ENCODE data around the gene BPGM.

DNA sequence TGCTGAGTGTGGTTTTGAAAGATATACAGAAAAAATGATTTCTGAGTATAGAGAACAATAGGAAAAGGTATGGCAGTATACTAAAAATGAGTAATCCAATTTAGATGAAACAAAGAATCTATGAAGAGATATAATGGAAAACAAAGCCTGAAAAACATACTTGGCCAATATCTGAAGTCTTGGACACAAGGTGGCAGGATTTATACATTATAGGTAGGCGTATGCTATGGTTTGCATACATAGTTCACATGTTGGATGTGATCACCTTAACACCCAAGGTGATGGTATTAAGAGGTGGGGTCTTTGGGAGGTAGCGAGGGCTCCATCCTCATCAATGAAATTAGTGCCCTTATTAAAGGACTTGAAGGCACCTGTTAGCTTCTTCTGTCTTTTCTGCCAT lies 34.5 kb upstream of the BPGM start:
- TF ChIP-seq, protein P1, sequence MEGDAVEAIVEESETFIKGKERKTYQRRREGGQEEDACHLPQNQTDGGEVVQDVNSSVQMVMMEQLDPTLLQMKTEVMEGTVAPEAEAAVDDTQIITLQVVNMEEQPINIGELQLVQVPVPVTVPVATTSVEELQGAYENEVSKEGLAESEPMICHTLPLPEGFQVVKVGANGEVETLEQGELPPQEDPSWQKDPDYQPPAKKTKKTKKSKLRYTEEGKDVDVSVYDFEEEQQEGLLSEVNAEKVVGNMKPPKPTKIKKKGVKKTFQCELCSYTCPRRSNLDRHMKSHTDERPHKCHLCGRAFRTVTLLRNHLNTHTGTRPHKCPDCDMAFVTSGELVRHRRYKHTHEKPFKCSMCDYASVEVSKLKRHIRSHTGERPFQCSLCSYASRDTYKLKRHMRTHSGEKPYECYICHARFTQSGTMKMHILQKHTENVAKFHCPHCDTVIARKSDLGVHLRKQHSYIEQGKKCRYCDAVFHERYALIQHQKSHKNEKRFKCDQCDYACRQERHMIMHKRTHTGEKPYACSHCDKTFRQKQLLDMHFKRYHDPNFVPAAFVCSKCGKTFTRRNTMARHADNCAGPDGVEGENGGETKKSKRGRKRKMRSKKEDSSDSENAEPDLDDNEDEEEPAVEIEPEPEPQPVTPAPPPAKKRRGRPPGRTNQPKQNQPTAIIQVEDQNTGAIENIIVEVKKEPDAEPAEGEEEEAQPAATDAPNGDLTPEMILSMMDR (conservative IDR thresholded peaks at IDR 0.05; ENCODE audit: low read depth in 2 of 2) = 0 out of 4 replicates have a peak, but pooled peaks of 1 of the 2 experiments have one; percentile 9
- TF ChIP-seq, protein P2, sequence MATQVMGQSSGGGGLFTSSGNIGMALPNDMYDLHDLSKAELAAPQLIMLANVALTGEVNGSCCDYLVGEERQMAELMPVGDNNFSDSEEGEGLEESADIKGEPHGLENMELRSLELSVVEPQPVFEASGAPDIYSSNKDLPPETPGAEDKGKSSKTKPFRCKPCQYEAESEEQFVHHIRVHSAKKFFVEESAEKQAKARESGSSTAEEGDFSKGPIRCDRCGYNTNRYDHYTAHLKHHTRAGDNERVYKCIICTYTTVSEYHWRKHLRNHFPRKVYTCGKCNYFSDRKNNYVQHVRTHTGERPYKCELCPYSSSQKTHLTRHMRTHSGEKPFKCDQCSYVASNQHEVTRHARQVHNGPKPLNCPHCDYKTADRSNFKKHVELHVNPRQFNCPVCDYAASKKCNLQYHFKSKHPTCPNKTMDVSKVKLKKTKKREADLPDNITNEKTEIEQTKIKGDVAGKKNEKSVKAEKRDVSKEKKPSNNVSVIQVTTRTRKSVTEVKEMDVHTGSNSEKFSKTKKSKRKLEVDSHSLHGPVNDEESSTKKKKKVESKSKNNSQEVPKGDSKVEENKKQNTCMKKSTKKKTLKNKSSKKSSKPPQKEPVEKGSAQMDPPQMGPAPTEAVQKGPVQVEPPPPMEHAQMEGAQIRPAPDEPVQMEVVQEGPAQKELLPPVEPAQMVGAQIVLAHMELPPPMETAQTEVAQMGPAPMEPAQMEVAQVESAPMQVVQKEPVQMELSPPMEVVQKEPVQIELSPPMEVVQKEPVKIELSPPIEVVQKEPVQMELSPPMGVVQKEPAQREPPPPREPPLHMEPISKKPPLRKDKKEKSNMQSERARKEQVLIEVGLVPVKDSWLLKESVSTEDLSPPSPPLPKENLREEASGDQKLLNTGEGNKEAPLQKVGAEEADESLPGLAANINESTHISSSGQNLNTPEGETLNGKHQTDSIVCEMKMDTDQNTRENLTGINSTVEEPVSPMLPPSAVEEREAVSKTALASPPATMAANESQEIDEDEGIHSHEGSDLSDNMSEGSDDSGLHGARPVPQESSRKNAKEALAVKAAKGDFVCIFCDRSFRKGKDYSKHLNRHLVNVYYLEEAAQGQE (IDR thresholded peaks at IDR 0.05; ENCODE audit: unreplicated experiment) = no peak
- TF ChIP-seq EZH2 (IDR thresholded peaks at IDR 0.05; ENCODE audit: low read depth, unreplicated experiment) (no peak), POLR2AphosphoS5 (IDR thresholded peaks at IDR 0.05; ENCODE audit: low read depth) (no peak), EZH2phosphoT487 (IDR thresholded peaks at IDR 0.05; ENCODE audit: unreplicated experiment) (no peak), CREB1 (CRISPR knock-in tag; IDR thresholded peaks at IDR 0.05; ENCODE audit: low read depth) (no peak), ZNF114 (CRISPR knock-in tag; IDR thresholded peaks at IDR 0.05) (no peak), JUNB (IDR thresholded peaks at IDR 0.05; ENCODE audit: unreplicated experiment) (no peak), ZNF331 (CRISPR knock-in tag; IDR thresholded peaks at IDR 0.05; ENCODE audit: low read depth) (no peak), STAT1 (IDR thresholded peaks at IDR 0.05; ENCODE audit: unreplicated experiment) (no peak)
- TF ChIP-seq, protein P3, sequence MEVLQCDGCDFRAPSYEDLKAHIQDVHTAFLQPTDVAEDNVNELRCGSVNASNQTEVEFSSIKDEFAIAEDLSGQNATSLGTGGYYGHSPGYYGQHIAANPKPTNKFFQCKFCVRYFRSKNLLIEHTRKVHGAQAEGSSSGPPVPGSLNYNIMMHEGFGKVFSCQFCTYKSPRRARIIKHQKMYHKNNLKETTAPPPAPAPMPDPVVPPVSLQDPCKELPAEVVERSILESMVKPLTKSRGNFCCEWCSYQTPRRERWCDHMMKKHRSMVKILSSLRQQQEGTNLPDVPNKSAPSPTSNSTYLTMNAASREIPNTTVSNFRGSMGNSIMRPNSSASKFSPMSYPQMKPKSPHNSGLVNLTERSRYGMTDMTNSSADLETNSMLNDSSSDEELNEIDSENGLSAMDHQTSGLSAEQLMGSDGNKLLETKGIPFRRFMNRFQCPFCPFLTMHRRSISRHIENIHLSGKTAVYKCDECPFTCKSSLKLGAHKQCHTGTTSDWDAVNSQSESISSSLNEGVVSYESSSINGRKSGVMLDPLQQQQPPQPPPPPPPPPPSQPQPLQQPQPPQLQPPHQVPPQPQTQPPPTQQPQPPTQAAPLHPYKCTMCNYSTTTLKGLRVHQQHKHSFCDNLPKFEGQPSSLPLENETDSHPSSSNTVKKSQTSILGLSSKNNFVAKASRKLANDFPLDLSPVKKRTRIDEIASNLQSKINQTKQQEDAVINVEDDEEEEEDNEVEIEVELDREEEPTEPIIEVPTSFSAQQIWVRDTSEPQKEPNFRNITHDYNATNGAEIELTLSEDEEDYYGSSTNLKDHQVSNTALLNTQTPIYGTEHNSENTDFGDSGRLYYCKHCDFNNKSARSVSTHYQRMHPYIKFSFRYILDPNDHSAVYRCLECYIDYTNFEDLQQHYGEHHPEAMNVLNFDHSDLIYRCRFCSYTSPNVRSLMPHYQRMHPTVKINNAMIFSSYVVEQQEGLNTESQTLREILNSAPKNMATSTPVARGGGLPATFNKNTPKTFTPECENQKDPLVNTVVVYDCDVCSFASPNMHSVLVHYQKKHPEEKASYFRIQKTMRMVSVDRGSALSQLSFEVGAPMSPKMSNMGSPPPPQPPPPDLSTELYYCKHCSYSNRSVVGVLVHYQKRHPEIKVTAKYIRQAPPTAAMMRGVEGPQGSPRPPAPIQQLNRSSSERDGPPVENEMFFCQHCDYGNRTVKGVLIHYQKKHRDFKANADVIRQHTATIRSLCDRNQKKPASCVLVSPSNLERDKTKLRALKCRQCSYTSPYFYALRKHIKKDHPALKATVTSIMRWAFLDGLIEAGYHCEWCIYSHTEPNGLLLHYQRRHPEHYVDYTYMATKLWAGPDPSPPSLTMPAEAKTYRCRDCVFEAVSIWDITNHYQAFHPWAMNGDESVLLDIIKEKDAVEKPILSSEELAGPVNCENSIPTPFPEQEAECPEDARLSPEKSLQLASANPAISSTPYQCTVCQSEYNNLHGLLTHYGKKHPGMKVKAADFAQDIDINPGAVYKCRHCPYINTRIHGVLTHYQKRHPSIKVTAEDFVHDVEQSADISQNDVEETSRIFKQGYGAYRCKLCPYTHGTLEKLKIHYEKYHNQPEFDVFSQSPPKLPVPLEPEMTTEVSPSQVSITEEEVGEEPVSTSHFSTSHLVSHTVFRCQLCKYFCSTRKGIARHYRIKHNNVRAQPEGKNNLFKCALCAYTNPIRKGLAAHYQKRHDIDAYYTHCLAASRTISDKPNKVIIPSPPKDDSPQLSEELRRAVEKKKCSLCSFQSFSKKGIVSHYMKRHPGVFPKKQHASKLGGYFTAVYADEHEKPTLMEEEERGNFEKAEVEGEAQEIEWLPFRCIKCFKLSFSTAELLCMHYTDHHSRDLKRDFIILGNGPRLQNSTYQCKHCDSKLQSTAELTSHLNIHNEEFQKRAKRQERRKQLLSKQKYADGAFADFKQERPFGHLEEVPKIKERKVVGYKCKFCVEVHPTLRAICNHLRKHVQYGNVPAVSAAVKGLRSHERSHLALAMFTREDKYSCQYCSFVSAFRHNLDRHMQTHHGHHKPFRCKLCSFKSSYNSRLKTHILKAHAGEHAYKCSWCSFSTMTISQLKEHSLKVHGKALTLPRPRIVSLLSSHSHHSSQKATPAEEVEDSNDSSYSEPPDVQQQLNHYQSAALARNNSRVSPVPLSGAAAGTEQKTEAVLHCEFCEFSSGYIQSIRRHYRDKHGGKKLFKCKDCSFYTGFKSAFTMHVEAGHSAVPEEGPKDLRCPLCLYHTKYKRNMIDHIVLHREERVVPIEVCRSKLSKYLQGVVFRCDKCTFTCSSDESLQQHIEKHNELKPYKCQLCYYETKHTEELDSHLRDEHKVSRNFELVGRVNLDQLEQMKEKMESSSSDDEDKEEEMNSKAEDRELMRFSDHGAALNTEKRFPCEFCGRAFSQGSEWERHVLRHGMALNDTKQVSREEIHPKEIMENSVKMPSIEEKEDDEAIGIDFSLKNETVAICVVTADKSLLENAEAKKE (CRISPR knock-in tag; IDR thresholded peaks at IDR 0.05) = no peak
